WERI-Rb-1 (cell line): ENCODE data around the gene PARD3B.

Experiments
- DNase-seq: peaks from one replicate; pipeline ENCODE4 v3.0.0-alpha.2; 2020
- H3K27ac ChIP-seq: fragments of 250-450 bp; sonication (Bioruptor Pico); 2 replicates; pipeline ENCODE4 v1.5.1; 2020; ENCODE audit warnings: mild to moderate bottlenecking, moderate library complexity
- H3K27me3 ChIP-seq: fragments of 250-450 bp; sonication (Bioruptor Pico); 2 replicates; pipeline ENCODE4 v1.5.1; 2021; ENCODE audit warnings: mild to moderate bottlenecking, low read depth, moderate library complexity; ENCODE audit not compliant: insufficient read depth, severe bottlenecking
- H3K36me3 ChIP-seq: fragments of 250-450 bp; sonication (Bioruptor Pico); 2 replicates; pipeline ENCODE4 v1.5.1; 2020; ENCODE audit warnings: mild to moderate bottlenecking, moderate library complexity
- H3K4me3 ChIP-seq: 2 replicates; pipeline ENCODE4 v1.5.1; 2011; ENCODE audit warnings: low read depth, mild to moderate bottlenecking, control low read depth, low read length
- H3K9me3 ChIP-seq: fragments of 250-450 bp; sonication (Bioruptor Pico); 2 replicates; pipeline ENCODE4 v1.5.1; 2021; ENCODE audit warnings: mild to moderate bottlenecking, moderate library complexity; ENCODE audit not compliant: severe bottlenecking
- TF ChIP-seq, protein P1 (sequence below): IDR thresholded peaks from 2 replicates; pipeline ENCODE4 v1.5.1; 2011; ENCODE audit warnings: low read depth, mild to moderate bottlenecking, control low read depth, inconsistent platforms, low read length

The PARD3B gene

DNA sequence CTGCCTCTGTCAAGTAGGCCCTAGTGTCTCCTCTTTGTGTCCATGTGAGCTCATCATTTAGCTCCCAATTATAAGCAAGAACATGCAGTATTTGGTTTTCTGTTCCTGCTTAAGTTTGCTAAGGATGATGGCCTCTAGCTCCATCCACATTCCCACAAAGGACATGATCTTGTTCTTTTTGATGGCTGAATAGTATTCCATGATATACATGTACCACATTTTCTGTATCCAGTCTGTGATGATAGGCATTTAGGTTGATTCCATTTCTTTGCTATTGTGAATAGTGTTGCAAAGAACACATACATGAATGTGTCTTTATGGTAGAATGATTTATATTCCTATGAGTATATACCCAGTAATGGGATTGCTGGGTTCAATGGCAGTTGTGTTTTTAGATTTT lies 263.2 kb downstream of the PARD3B start:
- Histone ChIP-seq H3K27me3 (no peaks in the 10 kb centered on the region), H3K27ac (no peak overlapping the region), H3K36me3 (no peaks in the 10 kb centered on the region), H3K9me3 (peaks cover 3% of the 10 kb centered on the region), H3K4me3 (no peak overlapping the region)
- TF ChIP-seq, protein P1, sequence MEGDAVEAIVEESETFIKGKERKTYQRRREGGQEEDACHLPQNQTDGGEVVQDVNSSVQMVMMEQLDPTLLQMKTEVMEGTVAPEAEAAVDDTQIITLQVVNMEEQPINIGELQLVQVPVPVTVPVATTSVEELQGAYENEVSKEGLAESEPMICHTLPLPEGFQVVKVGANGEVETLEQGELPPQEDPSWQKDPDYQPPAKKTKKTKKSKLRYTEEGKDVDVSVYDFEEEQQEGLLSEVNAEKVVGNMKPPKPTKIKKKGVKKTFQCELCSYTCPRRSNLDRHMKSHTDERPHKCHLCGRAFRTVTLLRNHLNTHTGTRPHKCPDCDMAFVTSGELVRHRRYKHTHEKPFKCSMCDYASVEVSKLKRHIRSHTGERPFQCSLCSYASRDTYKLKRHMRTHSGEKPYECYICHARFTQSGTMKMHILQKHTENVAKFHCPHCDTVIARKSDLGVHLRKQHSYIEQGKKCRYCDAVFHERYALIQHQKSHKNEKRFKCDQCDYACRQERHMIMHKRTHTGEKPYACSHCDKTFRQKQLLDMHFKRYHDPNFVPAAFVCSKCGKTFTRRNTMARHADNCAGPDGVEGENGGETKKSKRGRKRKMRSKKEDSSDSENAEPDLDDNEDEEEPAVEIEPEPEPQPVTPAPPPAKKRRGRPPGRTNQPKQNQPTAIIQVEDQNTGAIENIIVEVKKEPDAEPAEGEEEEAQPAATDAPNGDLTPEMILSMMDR, result no peak
- no peak for DNase-seq

DNA sequence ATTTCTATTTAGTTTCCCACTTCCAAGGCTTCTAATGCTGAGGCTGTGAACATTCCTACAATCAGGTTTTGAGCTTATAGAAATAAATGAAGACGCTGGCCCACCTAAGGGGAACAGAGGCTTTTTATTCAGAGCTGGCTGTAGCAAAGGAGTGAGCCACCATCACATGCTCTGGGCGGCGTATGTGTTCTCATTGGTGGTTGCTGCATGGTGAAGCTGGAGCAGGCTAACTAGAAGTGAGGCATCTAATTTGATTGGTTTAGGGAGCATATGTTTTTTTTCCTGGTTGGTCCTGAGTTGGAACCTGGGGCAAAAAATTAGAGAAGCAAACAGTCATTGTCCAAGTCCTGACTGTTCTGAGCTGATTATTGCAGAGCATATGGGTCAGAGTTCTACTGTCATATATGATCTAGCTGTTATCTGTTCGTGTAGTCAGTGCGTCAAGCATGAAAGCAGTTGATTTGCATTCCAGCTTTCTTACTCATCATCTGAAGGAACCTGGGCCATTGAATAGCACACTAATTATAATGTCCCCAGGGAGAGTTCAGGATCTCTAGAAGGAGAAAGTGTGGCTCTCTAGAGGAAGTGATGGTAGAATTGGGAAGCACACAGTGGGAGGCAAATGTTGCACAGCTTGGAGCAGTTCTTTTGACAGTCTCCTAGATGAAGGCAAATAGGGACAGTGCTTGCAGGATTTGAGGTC lies 279.6 kb downstream of the PARD3B start:
- H3K27me3 ChIP-seq, result no peaks in the 10 kb centered on the region
- no peak overlapping the region for H3K27ac ChIP-seq
- no peak for DNase-seq
- no peaks in the 10 kb centered on the region for H3K36me3 ChIP-seq
- TF ChIP-seq, protein P1, result no peak
- peaks cover 4% of the 10 kb centered on the region for H3K9me3 ChIP-seq
- H3K4me3 ChIP-seq, result no peak overlapping the region

DNA sequence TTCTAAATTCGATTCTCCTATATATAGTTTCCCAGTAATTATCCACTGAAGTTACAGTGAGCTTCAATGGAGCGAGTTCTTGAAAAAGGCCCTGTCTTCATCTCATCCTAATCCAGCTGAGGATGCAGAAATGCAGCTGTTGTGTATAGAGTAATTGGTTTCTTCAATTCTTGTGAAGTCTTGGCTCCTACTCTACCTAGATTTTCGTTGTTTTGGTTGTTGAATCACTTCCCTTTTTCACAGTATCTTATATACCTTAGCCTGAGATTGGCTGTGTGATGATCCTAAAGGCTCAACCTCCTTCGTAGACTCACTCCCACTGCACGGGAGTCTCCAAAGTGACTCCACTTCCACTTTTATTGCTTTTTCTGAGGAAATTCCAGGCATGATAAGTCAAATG lies 280.4 kb downstream of the PARD3B start:
- no peaks in the 10 kb centered on the region for H3K27me3 ChIP-seq
- H3K36me3 ChIP-seq, result no peaks in the 10 kb centered on the region
- no peak overlapping the region for H3K4me3 ChIP-seq
- H3K9me3 ChIP-seq, result peaks cover 4% of the 10 kb centered on the region
- TF ChIP-seq, protein P1, result no peak
- DNase-seq, result no peak
- H3K27ac ChIP-seq, result no peak overlapping the region

DNA sequence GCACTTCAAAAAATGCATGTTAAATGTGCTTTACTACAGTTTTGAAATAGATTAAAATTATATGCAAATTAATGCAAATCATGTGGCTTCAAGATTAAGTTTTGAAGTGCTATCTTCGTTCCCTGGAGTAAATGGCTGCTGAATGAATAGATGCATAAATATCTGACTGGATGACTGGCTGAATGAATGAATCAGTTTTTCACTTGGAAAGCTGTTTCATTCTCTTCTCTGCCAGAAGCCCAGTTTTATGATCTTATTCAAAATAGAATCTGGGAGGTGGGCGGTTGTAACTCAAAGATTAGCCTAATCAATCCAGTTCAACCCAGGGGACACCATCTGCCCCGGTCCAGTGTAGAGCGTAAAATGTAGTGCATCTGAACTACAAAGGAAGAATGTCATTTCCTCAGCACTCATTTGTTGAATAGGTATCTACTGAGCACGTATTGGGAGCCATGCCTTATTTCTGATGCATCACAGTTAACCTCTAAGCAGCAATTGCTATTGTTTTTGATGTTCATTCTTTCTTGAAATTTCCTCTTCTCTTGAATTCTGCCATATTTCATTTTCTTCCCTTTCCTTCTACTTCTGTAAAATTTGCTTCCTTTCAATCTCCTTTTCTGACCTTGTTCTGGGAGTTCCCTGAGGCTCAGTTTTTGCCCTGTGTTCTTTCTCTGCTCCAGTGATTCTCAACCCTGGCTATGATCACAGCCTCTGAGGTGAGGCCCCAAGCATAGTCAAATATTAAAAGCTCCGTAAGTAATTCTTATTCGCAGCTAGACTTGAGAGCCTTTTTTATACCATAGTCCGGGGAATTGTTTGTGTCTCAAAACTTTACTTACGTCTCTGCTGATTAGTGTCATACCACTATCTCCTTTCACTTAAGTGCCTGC lies 282.7 kb downstream of the PARD3B start:
- TF ChIP-seq, protein P1, result no peak
- Histone ChIP-seq H3K36me3 (no peaks in the 10 kb centered on the region), H3K27me3 (no peaks in the 10 kb centered on the region), H3K4me3 (no peak overlapping the region), H3K9me3 (no peaks in the 10 kb centered on the region), H3K27ac (no peak overlapping the region)
- DNase-seq, result peak; percentile 14

DNA sequence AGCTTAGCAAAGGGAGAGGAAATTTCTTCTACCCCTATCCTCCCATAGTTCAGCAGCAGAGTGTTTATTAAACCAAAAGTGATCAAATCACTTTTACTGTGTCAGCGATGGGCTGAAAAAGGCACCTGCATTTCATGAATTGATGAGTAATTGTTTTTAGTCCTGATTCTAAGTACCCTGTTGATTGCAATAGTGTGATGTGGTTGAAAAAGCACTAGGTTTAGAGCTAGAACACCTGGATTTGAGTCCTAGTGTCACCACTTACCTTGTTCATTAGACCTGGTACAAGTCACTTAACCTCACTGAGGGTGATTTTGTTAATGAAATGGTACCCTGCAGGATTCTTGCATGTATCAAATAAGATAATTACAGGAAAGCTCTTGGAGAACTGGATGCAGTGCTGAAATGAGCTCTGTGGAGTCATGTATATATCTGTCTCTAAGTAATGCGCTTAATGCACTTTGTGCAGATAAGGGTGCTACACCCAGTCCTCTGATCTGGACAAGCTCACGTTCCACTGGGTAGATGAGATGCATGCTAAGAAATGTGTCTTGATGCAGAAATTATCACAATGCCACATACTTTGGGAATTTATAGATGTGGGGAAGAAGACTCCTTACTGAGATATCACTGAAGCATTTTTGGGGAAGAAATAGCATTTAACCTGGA lies 289.6 kb downstream of the PARD3B start:
- Histone ChIP-seq H3K4me3 (no peak overlapping the region), H3K9me3 (no peaks in the 10 kb centered on the region), H3K36me3 (no peaks in the 10 kb centered on the region), H3K27ac (no peak overlapping the region), H3K27me3 (no peaks in the 10 kb centered on the region)
- DNase-seq, result no peak
- TF ChIP-seq, protein P1, result no peak
